Lower lobe of right lung (tissue), 2 donors: ENCODE results near the gene GJC1. TPM values are rescaled to one million over a fixed set of nuclear protein-coding genes. Genes with fewer than 3 reads are reported as not detected.
A peak's percentile ranks its signal among the peaks of the same experiment; 100 is the strongest.

Experiments
- ATAC-seq, 2 donors: fragments of 200-7000 bp; cut with Tn5 transposase; one replicate each; pipeline ENCODE4 v1.9.1; 2020 to 2022; ENCODE audit warnings: mild to moderate bottlenecking in 2 of 2, moderate library complexity in 2 of 2
- DNase-seq: peaks from one replicate; pipeline ENCODE4 v3.0.0-alpha.2; 2020
- H3K27ac ChIP-seq: fragments of 200-600 bp; one replicate; pipeline ENCODE4 v1.8.0; 2022
- H3K27me3 ChIP-seq: fragments of 200-600 bp; one replicate; pipeline ENCODE4 v1.8.0; 2022; ENCODE audit warnings: low read depth
- H3K36me3 ChIP-seq: fragments of 200-600 bp; one replicate; pipeline ENCODE4 v1.8.0; 2022; ENCODE audit warnings: mild to moderate bottlenecking
- H3K4me1 ChIP-seq: fragments of 200-600 bp; one replicate; pipeline ENCODE4 v1.8.0; 2022
- H3K4me3 ChIP-seq: fragments of 200-600 bp; one replicate; pipeline ENCODE4 v1.8.0; 2022; ENCODE audit warnings: mild to moderate bottlenecking
- H3K9me3 ChIP-seq: fragments of 200-600 bp; one replicate; pipeline ENCODE4 v1.8.0; 2022
- CTCF ChIP-seq: fragments of 200-600 bp; IDR thresholded peaks from one replicate; pipeline ENCODE4 v1.8.0; 2022; ENCODE audit warnings: antibody characterized with exemption, mild to moderate bottlenecking
- intact Hi-C: fragments of 100-400 bp; cut with DNase I; formaldehyde crosslinking; loops from one replicate; pipeline ENCODE4 v1.11.0; 2022
- total RNA-seq: library from RNA; stranded (reverse); fragmentation: NEBNext Ultra II Directional; extraction: Animal tissue kit (Norgen Biotek cat#: 25700); gene quantifications from one replicate; pipeline ENCODE4 v1.2.1, GENCODE V29; 2021
- donor health status: DM: no; HTN: yes; CAD: no; lungs with severe emphysema.

Gene GJC1
- total RNA-seq, 1 donor from 2014 or later: 18.4 TPM

GRCh38 chr17:44832805-44833204, 2.7 kb upstream of the GJC1 start:
- H3K27me3 ChIP-seq: peaks cover 57% of the 10 kb centered on the region
- no peaks in the 10 kb centered on the region for H3K9me3 ChIP-seq
- ATAC-seq: no peak
- intact Hi-C loops: no loop called here
- peaks cover 13% of the 10 kb centered on the region for H3K4me1 ChIP-seq
- no peak overlapping the region for H3K4me3 ChIP-seq
- no peaks in the 10 kb centered on the region for H3K36me3 ChIP-seq
- no peak for TF ChIP-seq CTCF
- no peak for DNase-seq
- no peak overlapping the region for H3K27ac ChIP-seq

- no peak for ATAC-seq
- intact Hi-C loops: no loop called here
- H3K4me3 ChIP-seq: no peak overlapping the region
- no peak for DNase-seq
- H3K27ac ChIP-seq: no peak overlapping the region
- no peaks in the 10 kb centered on the region for H3K36me3 ChIP-seq
- H3K27me3 ChIP-seq: peaks cover 71% of the 10 kb centered on the region
- peaks cover 13% of the 10 kb centered on the region for H3K4me1 ChIP-seq
- TF ChIP-seq CTCF: no peak
- H3K9me3 ChIP-seq: no peaks in the 10 kb centered on the region
Observed at GRCh38 chr17:44831371-44831770, 1.3 kb upstream of the GJC1 start.

GRCh38 chr17:44830359-44831288, 537 bp upstream of the GJC1 start:
- no peak for TF ChIP-seq CTCF
- DNase-seq (no peak), ATAC-seq (peak in 1 of 2 donors; percentile 21)
- Histone ChIP-seq H3K36me3 (no peaks in the 10 kb centered on the region), H3K27me3 (peaks cover 76% of the 10 kb centered on the region), H3K9me3 (no peaks in the 10 kb centered on the region), H3K4me1 (peaks cover 13% of the 10 kb centered on the region), H3K4me3 (peak overlapping the region; percentile 55), H3K27ac (peak overlapping the region; percentile 51)
- intact Hi-C loops: no loop called here

- no peaks in the 10 kb centered on the region for H3K36me3 ChIP-seq
- no peak for ATAC-seq
- DNase-seq: no peak
- intact Hi-C loops: no loop called here
- no peaks in the 10 kb centered on the region for H3K9me3 ChIP-seq
- peak overlapping the region; percentile 55 for H3K4me3 ChIP-seq
- no peak for TF ChIP-seq CTCF
- H3K27me3 ChIP-seq: peaks cover 85% of the 10 kb centered on the region
- H3K4me1 ChIP-seq: peaks cover 13% of the 10 kb centered on the region
- H3K27ac ChIP-seq: peak overlapping the region; percentile 51
Observed at GRCh38 chr17:44828919-44829522, 1.1 kb downstream of the GJC1 start.

GRCh38 chr17:44827863-44828262, 2.2 kb downstream of the GJC1 start:
- H3K9me3 ChIP-seq: no peaks in the 10 kb centered on the region
- intact Hi-C loops: no loop called here
- no peak overlapping the region for H3K27ac ChIP-seq
- ATAC-seq (no peak), DNase-seq (no peak)
- no peak for TF ChIP-seq CTCF
- H3K4me1 ChIP-seq: peaks cover 13% of the 10 kb centered on the region
- H3K36me3 ChIP-seq: no peaks in the 10 kb centered on the region
- peaks cover 76% of the 10 kb centered on the region for H3K27me3 ChIP-seq
- H3K4me3 ChIP-seq: peak overlapping the region; percentile 55
